BJ (cell line): ENCODE data around the gene CDIPT. TPM values are rescaled to one million over a fixed set of nuclear protein-coding genes. Genes with fewer than 3 reads are reported as not detected.

Experiments used
- CTCF ChIA-PET: fragments of 350-600 bp; formaldehyde crosslinking; extraction: SDS; loops from one replicate; lab custom pipeline; 2021; ENCODE audit warnings: antibody characterized with exemption, inconsistent platforms; lab: Yijun Ruan, JAX
- POLR2A ChIA-PET: fragments of 300-600 bp; sonication (Branson Sonifier 250); formaldehyde crosslinking; extraction: SDS; loops from one replicate; lab custom pipeline; 2021; ENCODE audit warnings: antibody characterized with exemption; lab: Charles Lee
- DNase-seq: peaks from one replicate; pipeline ENCODE4 v3.0.0-alpha.2; 2011; ENCODE audit warnings: low read depth
- H3K27me3 ChIP-seq: 2 replicates; pipeline ENCODE4 v1.6.0; 2011; ENCODE audit warnings: low read length; ENCODE audit not compliant: control insufficient read depth, insufficient read depth
- H3K36me3 ChIP-seq: 2 replicates; pipeline ENCODE4 v1.5.1; 2011; ENCODE audit warnings: low read length; ENCODE audit not compliant: control insufficient read depth, insufficient read depth
- H3K4me3 ChIP-seq: 2 replicates; pipeline ENCODE4 v1.5.1; 2011; ENCODE audit warnings: low read depth, mild to moderate bottlenecking, control low read depth, low read length
- polyA plus RNA-seq: library from polyadenylated mRNA; depleted of rRNA; stranded (reverse); fragments of >200 nt; gene quantifications from 2 replicates; pipeline ENCODE4 v1.2.3, GENCODE V29; 2011
- TF ChIP-seq, protein P1 (sequence below): IDR thresholded peaks from 2 replicates; pipeline ENCODE4 v1.5.1; 2011; ENCODE audit warnings: low read depth, mild to moderate bottlenecking, control low read depth, inconsistent platforms, low read length, moderate library complexity; ENCODE audit not compliant: insufficient read depth

The CDIPT gene
- polyA plus RNA-seq, 1 experiment = 225 TPM

DNA sequence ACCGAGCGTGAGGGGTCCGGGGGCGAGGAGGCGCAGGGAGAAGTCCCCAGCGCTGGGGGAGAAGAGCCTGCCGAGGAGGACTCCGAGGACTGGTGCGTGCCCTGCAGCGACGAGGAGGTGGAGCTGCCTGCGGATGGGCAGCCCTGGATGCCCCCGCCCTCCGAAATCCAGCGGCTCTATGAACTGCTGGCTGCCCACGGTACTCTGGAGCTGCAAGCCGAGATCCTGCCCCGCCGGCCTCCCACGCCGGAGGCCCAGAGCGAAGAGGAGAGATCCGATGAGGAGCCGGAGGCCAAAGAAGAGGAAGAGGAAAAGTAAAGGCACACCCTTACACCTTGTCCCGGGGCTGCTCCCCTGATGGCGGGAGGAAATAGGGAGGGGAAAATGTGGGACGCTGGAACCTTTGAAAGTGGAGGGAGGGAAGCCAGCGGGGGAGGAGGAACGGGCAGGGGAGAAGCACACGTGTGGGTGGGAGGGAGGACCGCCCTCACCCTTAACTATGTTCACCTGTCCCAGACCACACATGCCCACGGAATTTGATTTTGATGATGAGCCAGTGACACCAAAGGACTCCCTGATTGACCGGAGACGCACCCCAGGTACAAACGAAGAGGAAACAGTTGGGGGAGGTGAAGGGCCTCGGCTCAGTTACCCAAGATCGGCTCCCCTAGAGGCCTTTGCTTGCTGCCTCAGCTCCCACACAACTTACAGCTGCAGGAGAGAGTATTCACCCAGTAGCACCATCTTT, 46.2 kb downstream of the CDIPT start:
- TF ChIP-seq, protein P1, sequence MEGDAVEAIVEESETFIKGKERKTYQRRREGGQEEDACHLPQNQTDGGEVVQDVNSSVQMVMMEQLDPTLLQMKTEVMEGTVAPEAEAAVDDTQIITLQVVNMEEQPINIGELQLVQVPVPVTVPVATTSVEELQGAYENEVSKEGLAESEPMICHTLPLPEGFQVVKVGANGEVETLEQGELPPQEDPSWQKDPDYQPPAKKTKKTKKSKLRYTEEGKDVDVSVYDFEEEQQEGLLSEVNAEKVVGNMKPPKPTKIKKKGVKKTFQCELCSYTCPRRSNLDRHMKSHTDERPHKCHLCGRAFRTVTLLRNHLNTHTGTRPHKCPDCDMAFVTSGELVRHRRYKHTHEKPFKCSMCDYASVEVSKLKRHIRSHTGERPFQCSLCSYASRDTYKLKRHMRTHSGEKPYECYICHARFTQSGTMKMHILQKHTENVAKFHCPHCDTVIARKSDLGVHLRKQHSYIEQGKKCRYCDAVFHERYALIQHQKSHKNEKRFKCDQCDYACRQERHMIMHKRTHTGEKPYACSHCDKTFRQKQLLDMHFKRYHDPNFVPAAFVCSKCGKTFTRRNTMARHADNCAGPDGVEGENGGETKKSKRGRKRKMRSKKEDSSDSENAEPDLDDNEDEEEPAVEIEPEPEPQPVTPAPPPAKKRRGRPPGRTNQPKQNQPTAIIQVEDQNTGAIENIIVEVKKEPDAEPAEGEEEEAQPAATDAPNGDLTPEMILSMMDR = peak; percentile 19; the same call in 1 of the 2 replicates
- ChIA-PET CTCF (interaction anchor here (0.6 to 2.4 kb wide), 15 partner anchors 9 to 191 kb away, joined by 3 to 15 read pairs (median 4); partner anchors contain the start of genes CDIPT, KIF22 and MAZ), POLR2A (interaction anchor here (0.7 kb wide), 1 partner anchor 249 kb away, joined by 3 read pairs; the partner anchor contains the start of gene ALDOA)
- DNase-seq = no peak
- H3K4me3 ChIP-seq = peak overlapping the region; percentile 85
- H3K27me3 ChIP-seq = no peaks in the 10 kb centered on the region
- peaks cover 5% of the 10 kb centered on the region for H3K36me3 ChIP-seq

DNA sequence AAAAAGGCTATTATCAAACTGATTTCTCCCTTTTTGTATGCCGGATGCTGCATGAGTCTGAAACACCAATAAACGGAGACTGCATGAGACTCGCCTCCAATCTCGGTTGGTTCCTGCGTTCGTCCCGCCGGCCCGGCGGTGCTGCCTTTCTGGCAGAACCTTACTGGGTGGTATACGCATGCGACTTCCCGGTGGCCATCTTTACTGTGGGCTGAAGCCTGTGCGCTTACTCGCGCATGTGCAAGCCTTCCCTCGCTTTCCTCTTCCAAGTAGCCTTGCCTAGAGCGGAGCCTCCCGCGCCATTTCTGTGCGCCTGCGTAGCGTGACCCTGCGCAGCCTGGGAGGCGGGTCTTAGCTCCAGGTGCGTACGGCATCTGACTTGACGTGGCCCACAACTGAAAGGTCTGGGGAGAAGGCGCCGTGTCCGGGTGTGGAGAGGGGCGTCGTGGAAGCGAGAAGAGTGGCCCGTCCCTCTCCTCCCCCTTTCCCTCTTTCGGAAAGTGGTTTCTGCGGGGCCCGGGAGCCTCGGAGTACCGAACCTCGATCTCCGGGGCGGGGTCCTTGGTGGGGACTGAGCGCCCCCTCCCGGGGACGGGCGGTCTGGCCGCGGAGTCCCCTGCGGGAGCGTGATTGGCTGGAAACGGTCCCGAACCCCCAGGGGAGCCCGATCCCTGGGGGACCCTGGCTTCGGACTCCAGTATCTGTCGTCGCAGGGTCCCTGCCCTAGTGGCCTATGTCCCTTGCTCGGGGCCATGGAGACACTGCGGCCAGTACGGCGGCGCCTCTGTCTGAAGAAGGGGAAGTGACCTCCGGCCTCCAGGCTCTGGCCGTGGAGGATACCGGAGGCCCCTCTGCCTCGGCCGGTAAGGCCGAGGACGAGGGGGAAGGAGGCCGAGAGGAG, 47.0 kb downstream of the CDIPT start, which contains the start of gene PAGR1:
PAGR1 (plus strand) TSS at position 360 of the 901 bp plus-strand sequence; CDS start at position 734, 374 bp downstream.
- ChIA-PET CTCF (interaction anchor here (0.6 to 2.4 kb wide), 22 partner anchors 8 to 192 kb away, joined by 3 to 15 read pairs (median 3); partner anchors contain the start of genes INO80E, KIF22 and MAZ), POLR2A (interaction anchor here (0.7 to 1.2 kb wide), 5 partner anchors 9 to 274 kb away, joined by 3 to 21 read pairs (median 5); partner anchors contain the start of gene ALDOA)
- peak; percentile 98 for DNase-seq
- TF ChIP-seq, protein P1 = peak; percentile 97
- peaks cover 5% of the 10 kb centered on the region for H3K36me3 ChIP-seq
- H3K4me3 ChIP-seq = peak within 1 kb of the TSS; percentile 85
- no peaks in the 10 kb centered on the region for H3K27me3 ChIP-seq

DNA sequence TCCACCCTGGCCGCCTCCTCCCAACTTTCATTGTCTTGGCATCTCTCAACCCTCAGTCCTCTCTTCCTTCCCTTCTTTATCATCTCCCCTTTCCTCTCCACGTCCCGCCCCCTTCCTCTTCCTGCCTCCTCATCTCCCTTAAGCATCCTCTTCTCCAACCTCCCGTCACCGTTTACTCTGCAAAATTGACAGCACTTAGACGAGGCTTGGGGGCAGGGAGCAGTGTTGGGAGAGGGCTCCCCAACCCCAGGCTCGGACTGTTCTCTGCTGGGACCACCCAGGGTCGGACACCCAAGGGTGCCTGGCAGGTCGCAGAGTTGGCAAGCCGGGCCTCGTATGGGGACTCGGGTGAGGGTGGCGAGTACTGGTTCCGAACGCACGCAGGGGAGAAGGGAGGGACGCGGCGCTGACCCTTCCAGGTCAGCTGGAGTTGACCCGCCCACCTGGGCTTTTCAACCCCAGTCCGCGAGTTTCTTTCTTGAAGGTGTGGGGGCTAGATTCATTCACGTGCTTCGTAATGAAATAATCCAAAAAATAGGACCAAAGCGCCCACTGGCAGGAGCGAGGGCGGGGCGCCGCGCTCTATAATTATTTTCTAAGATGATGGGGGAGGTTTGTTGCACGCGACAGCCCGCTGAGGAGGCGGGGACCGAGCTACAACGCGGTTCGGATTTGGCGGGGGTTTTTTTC, 47.8 kb downstream of the CDIPT start:
- Histone ChIP-seq H3K27me3 (no peaks in the 10 kb centered on the region), H3K36me3 (peaks cover 7% of the 10 kb centered on the region), H3K4me3 (peak overlapping the region; percentile 85)
- ChIA-PET POLR2A (interaction anchor here (0.7 to 1.2 kb wide), 4 partner anchors 8 to 274 kb away, joined by 4 to 21 read pairs (median 13); no protein-coding TSS in a partner anchor), CTCF (interaction anchor here (0.6 to 2.2 kb wide), 14 partner anchors 8 to 181 kb away, joined by 3 to 15 read pairs (median 3); partner anchors contain the start of genes INO80E, KIF22 and MAZ)
- TF ChIP-seq, protein P1 = no peak
- DNase-seq = no peak

DNA sequence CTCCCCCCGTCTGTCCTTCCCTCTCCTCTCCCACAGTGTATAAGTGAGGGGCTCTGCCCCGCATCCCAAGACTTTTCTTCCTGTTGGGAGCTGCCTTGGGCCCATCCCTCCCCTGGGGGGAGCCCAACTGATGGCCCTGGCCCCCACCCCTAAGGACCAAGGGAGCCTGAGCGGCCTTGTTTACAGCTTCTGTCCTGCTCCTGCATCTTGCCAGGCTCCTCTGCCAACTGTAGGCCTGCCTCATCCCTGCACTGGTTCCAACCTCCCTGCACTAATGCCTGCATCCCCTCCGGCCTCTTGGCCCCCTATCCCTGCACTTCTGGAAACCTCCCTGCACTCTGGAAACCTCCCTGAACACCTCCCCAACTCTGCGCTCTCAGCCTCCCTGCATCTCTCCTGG, 48.4 kb downstream of the CDIPT start:
- Histone ChIP-seq H3K27me3 (no peaks in the 10 kb centered on the region), H3K36me3 (peaks cover 12% of the 10 kb centered on the region), H3K4me3 (no peak overlapping the region)
- POLR2A ChIA-PET = no interaction called here
- CTCF ChIA-PET = interaction anchor here (1.1 kb wide), 1 partner anchor 24 kb away, joined by 3 read pairs; the partner anchor contains the start of gene KIF22
- TF ChIP-seq, protein P1 = no peak
- no peak for DNase-seq
